Duodenal mucosa (tissue), 2 donors: ENCODE data around the gene MARCHF9.
A peak's percentile ranks its signal among the peaks of the same experiment; 100 is the strongest.

Source experiments
- H3K27ac ChIP-seq: one replicate; pipeline ENCODE4 v1.7.0; 2013; ENCODE audit warnings: low read depth, low read length
- H3K27me3 ChIP-seq, 2 donors: one replicate each; pipeline ENCODE4 v1.7.0; 2013; ENCODE audit warnings: low read length in 2 of 2, control low read depth in 1 of 2; ENCODE audit not compliant: insufficient read depth in 2 of 2, control insufficient read depth in 1 of 2
- H3K36me3 ChIP-seq, 2 donors: one replicate each; pipeline ENCODE4 v1.7.0; 2013; ENCODE audit warnings: low read length in 2 of 2, control low read depth in 1 of 2; ENCODE audit not compliant: insufficient read depth in 2 of 2, control insufficient read depth in 1 of 2
- H3K4me1 ChIP-seq, 2 donors: one replicate each; pipeline ENCODE4 v1.7.0; 2013; ENCODE audit warnings: low read length in 2 of 2, control low read depth in 1 of 2; ENCODE audit not compliant: insufficient read depth in 2 of 2, control insufficient read depth in 1 of 2
- H3K4me3 ChIP-seq, 2 donors: one replicate each; pipeline ENCODE4 v1.7.0; 2013; ENCODE audit warnings: low read length in 2 of 2, low read depth in 1 of 2
- H3K9ac ChIP-seq, 2 donors: one replicate each; pipeline ENCODE4 v1.7.0; 2013; ENCODE audit warnings: low read length in 2 of 2, low read depth in 1 of 2
- H3K9me3 ChIP-seq, 2 donors: one replicate each; pipeline ENCODE4 v1.7.0; 2013; ENCODE audit warnings: low read length in 2 of 2, control low read depth in 1 of 2; ENCODE audit not compliant: control insufficient read depth in 1 of 2

MARCHF9 gene

DNA sequence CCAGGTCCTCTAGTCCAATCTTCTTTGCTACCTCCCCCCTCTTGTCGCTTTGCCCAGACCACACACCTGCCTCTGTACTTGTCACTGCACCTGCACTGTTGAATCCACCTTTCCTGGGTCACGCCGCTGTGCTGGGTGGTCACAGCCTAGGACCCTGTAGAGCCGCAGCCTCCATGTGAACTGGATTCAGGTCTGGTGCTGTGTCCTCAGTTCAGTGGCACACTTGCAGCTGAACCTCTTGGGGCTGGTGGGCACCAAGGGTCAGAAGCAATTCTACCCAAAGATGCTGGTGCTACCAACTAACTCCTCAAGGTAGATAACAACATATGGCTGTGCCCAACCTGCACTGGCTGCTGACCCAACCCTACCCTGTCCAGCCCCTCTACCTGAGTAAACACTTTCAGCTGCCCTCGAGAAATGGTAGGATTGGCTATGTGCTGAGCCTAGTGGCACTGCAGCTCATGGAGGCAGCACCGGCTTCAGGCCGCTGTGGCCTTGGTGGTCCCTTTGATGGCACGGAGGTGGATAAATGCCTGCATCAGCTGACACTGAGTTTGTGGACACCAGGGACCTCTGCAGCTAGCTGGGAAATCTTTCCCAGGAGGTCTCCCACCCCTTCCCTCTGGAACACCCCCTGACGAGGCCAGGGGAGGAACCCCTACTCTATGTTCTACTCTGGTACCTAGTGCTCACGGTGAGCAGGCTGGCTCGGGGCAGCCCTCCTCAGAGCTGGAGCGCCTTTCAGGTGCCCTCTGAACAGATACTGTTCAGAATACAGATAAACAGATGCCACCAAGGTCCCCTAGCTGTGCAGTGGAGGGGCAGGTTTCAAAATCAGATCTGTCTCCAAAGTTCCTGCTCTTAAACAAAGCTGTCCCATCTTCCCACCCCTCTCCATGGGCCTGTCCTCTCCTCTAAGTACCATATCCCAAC is 30.6 kb upstream of the MARCHF9 start:
- Histone ChIP-seq H3K4me3 (no peak overlapping the region), H3K27ac (no peak overlapping the region), H3K9ac (no peak overlapping the region), H3K36me3 (peaks cover 20 to 27% of the 10 kb centered on the region in 2 donors), H3K4me1 (peaks cover 5 to 16% of the 10 kb centered on the region in 2 donors), H3K27me3 (peaks cover 9 to 13% of the 10 kb centered on the region in 2 donors), H3K9me3 (no peaks in the 10 kb centered on the region)

DNA sequence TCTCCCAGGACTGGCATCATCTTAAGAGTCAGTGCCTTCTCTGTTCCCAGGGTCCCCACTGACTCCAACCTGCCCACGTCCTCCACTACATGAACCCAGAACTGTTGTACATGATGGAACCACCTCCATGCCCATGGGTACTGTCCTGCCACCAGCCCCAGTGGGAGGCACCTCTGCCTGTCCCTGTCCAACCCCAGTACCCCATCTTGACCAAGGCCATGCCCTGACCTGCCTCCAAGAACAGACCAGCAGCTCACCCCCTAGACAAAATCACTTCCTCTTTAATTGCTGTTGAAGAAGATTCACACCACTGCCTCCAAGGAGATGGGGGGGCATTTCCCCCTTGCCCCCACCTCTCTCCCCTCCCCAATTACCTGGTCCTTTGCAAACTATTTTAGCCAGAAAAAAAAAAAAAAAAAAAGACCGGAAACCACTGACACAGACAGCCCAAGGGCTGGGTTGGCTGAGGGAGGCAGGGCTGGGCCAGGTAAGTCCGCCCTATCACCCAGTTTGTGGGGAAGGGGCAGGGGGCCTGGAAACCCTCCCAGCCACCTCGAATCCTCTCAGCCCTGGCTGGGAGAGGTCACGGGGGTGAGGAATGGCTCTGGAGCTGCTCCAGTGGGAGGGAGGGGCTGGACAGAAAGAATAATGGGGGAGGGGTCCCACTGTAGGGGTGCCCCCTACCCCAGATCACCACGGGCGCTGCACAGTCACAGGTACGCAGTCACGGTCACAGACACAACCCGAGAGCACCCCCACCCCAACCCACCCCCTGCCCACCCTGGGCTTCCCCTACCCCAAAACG is 29.8 kb upstream of the MARCHF9 start:
- Histone ChIP-seq H3K4me3 (no peak overlapping the region), H3K9me3 (no peaks in the 10 kb centered on the region), H3K9ac (no peak overlapping the region), H3K4me1 (peaks cover 5 to 16% of the 10 kb centered on the region in 2 donors), H3K36me3 (peaks cover 12 to 18% of the 10 kb centered on the region in 2 donors), H3K27ac (no peak overlapping the region), H3K27me3 (peaks cover 13 to 14% of the 10 kb centered on the region in 2 donors)

DNA sequence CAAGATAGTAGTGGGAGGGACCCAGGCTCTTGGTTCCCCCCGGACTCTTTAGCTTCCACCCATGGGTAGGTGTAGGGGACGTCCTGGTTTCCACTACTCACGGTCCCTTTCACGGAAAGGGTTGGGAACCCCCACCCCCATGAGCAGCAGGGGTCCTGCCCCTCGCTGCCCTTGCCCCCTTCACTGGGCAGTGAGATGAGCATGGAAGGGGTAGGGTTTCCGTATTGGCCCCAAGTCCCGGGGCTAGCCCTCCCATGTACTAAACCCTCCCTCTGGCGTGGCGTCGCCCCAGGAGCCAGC is 29.1 kb upstream of the MARCHF9 start:
- H3K4me3 ChIP-seq: peak overlapping the region; percentile 82 to 90

DNA sequence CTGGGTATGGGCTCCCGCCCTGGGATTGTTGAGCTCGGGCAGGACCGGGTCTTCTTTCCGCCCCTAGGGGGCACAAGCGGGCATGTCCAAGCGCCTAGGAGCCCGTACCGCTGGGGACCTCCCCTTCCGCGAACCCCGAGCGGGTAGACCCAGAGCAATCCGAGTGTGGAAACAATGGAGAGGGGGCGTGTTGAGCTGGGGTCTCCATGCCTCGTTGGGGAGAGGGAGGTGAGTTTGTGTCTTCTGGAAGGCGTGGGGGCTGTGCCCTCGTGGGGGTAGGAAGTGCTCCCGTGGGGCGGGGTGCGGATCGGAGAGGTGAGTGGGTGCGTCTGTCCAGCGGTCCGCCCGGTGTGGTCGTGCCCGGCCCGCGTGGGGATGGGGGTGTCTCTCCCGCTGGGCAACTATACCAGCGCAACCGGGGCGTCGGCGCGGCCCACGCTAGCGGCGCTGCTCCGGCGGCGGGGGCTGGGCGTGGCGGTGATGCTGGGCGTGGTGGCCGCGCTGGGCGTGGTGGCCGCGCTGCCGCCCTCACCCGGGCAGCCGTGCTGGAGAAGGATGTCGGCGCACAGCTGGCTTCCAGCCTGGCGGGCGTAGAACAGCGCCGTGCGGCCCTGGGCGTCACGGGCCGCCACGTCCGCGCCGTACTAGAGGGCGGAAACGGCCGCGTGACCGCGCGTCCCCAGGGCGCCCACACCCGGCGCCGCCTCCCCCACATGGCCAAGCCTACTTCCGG is 28.6 kb upstream of the MARCHF9 start:
- H3K4me3 ChIP-seq: peak overlapping the region; percentile 82 to 90
- H3K27ac ChIP-seq: peak overlapping the region; percentile 20
- H3K36me3 ChIP-seq: peaks cover 4 to 10% of the 10 kb centered on the region in 2 donors
- peak overlapping the region; percentile 48 to 51 for H3K9ac ChIP-seq
- H3K9me3 ChIP-seq: no peaks in the 10 kb centered on the region
- peaks cover 5 to 16% of the 10 kb centered on the region in 2 donors for H3K4me1 ChIP-seq
- H3K27me3 ChIP-seq: peaks cover 17 to 18% of the 10 kb centered on the region in 2 donors

More for the DNA sequence above, 29.1 kb upstream of the MARCHF9 start:
- Histone ChIP-seq H3K36me3 (peaks cover 5 to 16% of the 10 kb centered on the region in 2 donors), H3K27me3 (peaks cover 14 to 17% of the 10 kb centered on the region in 2 donors), H3K27ac (no peak overlapping the region), H3K4me1 (peaks cover 5 to 16% of the 10 kb centered on the region in 2 donors), H3K9ac (no peak overlapping the region), H3K9me3 (no peaks in the 10 kb centered on the region)

DNA sequence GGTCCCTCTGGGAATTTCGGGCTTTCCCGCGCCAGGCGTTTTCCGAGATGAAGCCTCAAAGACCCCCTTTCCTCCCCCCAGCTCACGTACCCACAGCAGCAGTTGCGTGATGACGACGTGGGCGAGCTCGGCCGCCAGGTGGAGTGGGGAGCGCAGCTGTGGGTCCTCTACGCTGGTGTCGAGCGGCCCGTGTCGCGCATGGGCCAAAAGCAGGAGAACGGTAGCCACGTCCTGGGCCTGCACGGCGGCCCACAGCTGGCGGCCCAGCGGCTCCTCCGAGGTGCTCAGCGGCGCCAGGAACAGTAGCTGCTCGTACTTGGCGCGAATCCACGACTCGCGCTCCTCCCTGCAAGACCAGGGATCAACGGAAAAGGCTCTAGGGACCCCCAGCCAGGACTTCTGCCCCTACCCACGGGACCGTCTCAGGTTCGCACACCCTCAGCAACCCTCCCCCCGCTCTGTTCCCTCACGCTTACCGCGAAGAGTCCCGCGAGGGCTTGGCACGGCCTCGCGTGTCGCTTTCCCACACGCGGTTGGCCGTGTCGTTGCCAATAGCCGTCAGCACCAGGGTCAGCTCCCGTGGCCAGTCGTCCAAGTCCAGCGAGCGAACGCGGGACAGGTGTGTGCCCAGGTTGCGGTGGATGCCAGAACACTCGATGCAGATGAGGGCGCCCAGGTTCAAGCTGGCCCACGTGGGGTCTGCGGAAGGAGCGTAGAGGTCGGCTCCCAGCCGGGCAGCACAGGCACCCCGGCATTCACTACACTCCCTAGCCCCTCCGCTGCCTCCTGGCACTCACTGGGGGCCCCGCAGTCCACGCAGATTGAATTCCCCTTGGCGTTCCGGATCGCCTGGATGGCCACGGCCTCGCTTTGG is 27.8 kb upstream of the MARCHF9 start:
- peaks cover 0 to 4% of the 10 kb centered on the region in 2 donors for H3K36me3 ChIP-seq
- H3K4me3 ChIP-seq: peak overlapping the region; percentile 82 to 90
- H3K9ac ChIP-seq: no peak overlapping the region
- peaks cover 5 to 16% of the 10 kb centered on the region in 2 donors for H3K4me1 ChIP-seq
- no peak overlapping the region for H3K27ac ChIP-seq
- H3K27me3 ChIP-seq: peaks cover 17 to 18% of the 10 kb centered on the region in 2 donors
- no peaks in the 10 kb centered on the region for H3K9me3 ChIP-seq

DNA sequence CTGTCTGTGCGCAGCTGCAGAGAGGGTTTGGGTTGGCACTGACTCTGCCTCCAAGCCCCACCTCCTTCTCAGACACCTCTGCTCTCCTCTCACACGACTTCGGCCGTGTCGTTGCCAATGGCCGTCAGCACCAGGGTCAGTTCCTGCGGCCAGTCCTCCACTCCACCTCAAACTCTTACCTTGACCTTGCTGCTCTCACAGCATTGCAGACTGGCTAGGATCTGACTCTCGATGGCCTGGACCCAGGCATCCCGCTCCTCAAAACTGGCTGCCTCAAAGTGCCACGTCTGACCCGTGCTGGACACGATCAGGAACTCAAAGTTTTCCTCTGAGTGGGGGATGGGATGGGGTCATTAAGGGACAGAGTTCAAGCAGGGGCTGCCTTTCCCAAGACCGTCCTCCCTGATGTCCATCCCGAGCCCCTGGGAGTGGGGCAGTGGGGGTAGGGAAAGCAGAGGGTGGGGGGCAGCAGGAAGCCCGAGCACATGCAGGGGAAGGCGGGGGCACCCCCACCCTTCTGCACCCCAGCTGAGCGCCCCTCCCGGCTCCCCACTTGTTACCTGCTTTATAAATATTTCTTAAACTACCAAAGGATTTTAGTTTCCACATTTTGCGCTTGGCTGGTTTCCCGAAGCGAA is 27.0 kb upstream of the MARCHF9 start:
- peaks cover 18 to 21% of the 10 kb centered on the region in 2 donors for H3K27me3 ChIP-seq
- no peak overlapping the region for H3K27ac ChIP-seq
- H3K4me1 ChIP-seq: peaks cover 5 to 16% of the 10 kb centered on the region in 2 donors
- no peaks in the 10 kb centered on the region for H3K9me3 ChIP-seq
- no peak overlapping the region for H3K9ac ChIP-seq
- H3K4me3 ChIP-seq: no peak overlapping the region
- H3K36me3 ChIP-seq: peaks cover 0 to 4% of the 10 kb centered on the region in 2 donors

DNA sequence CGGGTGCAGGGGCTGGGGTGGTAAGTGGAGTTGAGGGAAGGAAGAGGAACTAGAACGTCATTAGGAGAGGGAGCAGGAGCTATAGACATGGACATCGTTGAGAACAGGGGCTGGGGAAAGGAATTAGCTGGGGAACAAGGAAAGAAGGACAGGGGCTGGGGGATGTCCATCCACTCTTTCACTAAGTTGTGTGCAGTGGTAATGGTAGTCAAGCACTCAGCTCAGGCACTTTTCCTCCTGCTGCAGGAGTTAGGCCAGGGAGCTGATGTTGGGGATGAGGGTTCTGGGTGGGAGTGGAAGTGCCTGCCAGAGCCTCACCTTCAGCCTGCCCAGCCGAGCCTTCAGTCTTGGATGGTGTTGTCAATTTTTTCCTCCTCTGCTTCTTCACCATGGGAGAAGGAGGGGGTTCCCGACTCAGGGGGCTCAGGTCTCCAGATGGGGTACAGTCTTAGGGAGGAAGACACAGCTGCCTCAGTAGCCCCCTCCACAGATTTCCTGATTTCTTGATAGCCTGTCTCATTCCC is 25.5 kb upstream of the MARCHF9 start:
- Histone ChIP-seq H3K27ac (no peak overlapping the region), H3K27me3 (peaks cover 28 to 34% of the 10 kb centered on the region in 2 donors), H3K4me3 (no peak overlapping the region)

DNA sequence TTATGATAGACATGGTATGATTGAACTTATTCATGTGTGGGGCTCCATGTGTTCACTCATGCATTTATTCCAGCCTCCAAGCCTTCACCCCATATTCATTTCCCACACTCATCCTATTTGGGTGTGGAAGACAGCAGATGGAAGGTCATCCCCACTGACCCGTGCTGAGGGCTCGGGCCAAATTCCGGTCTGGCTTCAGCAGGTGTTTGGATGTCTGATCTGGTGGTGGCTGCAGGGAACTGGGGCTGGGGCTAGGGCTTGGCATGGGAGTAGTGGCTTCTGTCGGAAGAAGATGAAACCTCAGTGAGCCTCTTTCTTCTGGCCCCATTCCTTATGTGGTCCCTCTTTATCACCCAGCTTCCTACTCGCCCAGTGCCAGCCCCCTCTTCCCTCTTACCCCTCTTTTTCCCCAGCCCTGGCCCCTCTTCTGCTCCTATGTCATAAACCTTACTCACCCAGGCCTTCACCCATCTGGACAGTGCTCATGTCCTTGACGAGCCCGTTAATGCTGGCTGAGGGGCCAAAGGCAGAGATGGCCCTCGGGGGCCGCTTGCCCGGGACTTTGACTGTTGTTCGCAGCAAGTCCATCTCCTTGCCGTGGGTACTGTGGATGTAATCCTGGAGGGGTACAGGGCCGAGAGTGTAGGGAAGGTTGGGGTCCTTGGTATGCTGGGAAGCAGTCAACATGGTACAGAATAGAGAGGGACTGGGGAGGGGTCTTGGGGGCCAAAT is 24.4 kb upstream of the MARCHF9 start:
- peaks cover 38 to 40% of the 10 kb centered on the region in 2 donors for H3K27me3 ChIP-seq
- peaks cover 5 to 16% of the 10 kb centered on the region in 2 donors for H3K4me1 ChIP-seq
- H3K27ac ChIP-seq: no peak overlapping the region
- H3K36me3 ChIP-seq: peaks cover 0 to 8% of the 10 kb centered on the region in 2 donors
- no peak overlapping the region for H3K4me3 ChIP-seq
- no peaks in the 10 kb centered on the region for H3K9me3 ChIP-seq
- no peak overlapping the region for H3K9ac ChIP-seq

More for the DNA sequence above, 25.5 kb upstream of the MARCHF9 start:
- H3K9me3 ChIP-seq: no peaks in the 10 kb centered on the region
- H3K4me1 ChIP-seq: peaks cover 5 to 16% of the 10 kb centered on the region in 2 donors
- peaks cover 0 to 8% of the 10 kb centered on the region in 2 donors for H3K36me3 ChIP-seq
- no peak overlapping the region for H3K9ac ChIP-seq
